Measurements from ENCODE around the gene C5orf47. TPM values are rescaled to one million over a fixed set of nuclear protein-coding genes. Genes with fewer than 3 reads are reported as not detected.
"Not testable (repeated sequence)": the region's sequence is repeated elsewhere in the genome, so short reads cannot be mapped to it uniquely, and the experiment has no call there.

Gene C5orf47
- total RNA-seq, 1 donor from 2014 or later: not detected

- no peaks in the 10 kb centered on the region for H3K4me1 ChIP-seq (ENCODE audit: control insufficient read depth in 3 of 3, insufficient read depth in 3 of 3, low read length in 3 of 3)
- peaks cover 0 to 2% (median 0%) of the 10 kb centered on the region in 3 donors for H3K9me3 ChIP-seq (ENCODE audit: control insufficient read depth in 3 of 3, low read length in 3 of 3)
- H3K9ac ChIP-seq (ENCODE audit: low read depth in 1 of 3, low read length in 3 of 3): no peak overlapping the region
- no peaks in the 10 kb centered on the region for H3K27me3 ChIP-seq (ENCODE audit: control insufficient read depth in 3 of 3, insufficient read depth in 3 of 3, low read length in 3 of 3)
- no peak overlapping the region for H3K27ac ChIP-seq (ENCODE audit: low read depth, low read length)
- no peaks in the 10 kb centered on the region for H3K36me3 ChIP-seq (ENCODE audit: control insufficient read depth in 3 of 3, insufficient read depth in 3 of 3, low read length in 3 of 3)
- H3K4me3 ChIP-seq (ENCODE audit: low read length in 3 of 3): no peak overlapping the region
These were observed 587 bp downstream of the C5orf47 start for GRCh38 chr5:173989432-173990082.

GRCh38 chr5:173997331-173997730 lies 8.4 kb downstream of the C5orf47 start:
- H3K9me3 ChIP-seq (ENCODE audit: control insufficient read depth in 3 of 3, low read length in 3 of 3): peaks cover 0 to 3% (median 0%) of the 10 kb centered on the region in 3 donors
- H3K4me3 ChIP-seq (ENCODE audit: low read length in 3 of 3): no peak overlapping the region
- peaks cover 0 to 3% (median 2%) of the 10 kb centered on the region in 3 donors for H3K27me3 ChIP-seq (ENCODE audit: control insufficient read depth in 3 of 3, insufficient read depth in 3 of 3, low read length in 3 of 3)
- no peaks in the 10 kb centered on the region for H3K36me3 ChIP-seq (ENCODE audit: control insufficient read depth in 3 of 3, insufficient read depth in 3 of 3, low read length in 3 of 3)
- no peak overlapping the region for H3K27ac ChIP-seq (ENCODE audit: low read depth, low read length)
- no peaks in the 10 kb centered on the region for H3K4me1 ChIP-seq (ENCODE audit: control insufficient read depth in 3 of 3, insufficient read depth in 3 of 3, low read length in 3 of 3)
- H3K9ac ChIP-seq (ENCODE audit: low read depth in 1 of 3, low read length in 3 of 3): no peak overlapping the region

GRCh38 chr5:173998531-173998930 lies 9.6 kb downstream of the C5orf47 start:
- Histone ChIP-seq H3K27me3 (ENCODE audit: control insufficient read depth in 3 of 3, insufficient read depth in 3 of 3, low read length in 3 of 3) (peaks cover 0 to 3% (median 2%) of the 10 kb centered on the region in 3 donors), H3K27ac (ENCODE audit: low read depth, low read length) (no peak overlapping the region), H3K4me1 (ENCODE audit: control insufficient read depth in 3 of 3, insufficient read depth in 3 of 3, low read length in 3 of 3) (no peaks in the 10 kb centered on the region), H3K36me3 (ENCODE audit: control insufficient read depth in 3 of 3, insufficient read depth in 3 of 3, low read length in 3 of 3) (no peaks in the 10 kb centered on the region), H3K9ac (ENCODE audit: low read depth in 1 of 3, low read length in 3 of 3) (no peak overlapping the region), H3K4me3 (ENCODE audit: low read length in 3 of 3) (no peak overlapping the region), H3K9me3 (ENCODE audit: control insufficient read depth in 3 of 3, low read length in 3 of 3) (peaks cover 0 to 3% (median 0%) of the 10 kb centered on the region in 3 donors)

GRCh38 chr5:174000076-174000475 lies 11.1 kb downstream of the C5orf47 start:
- Histone ChIP-seq H3K27ac (ENCODE audit: low read depth, low read length) (no peak overlapping the region), H3K9ac (ENCODE audit: low read depth in 1 of 3, low read length in 3 of 3) (no peak overlapping the region), H3K4me1 (ENCODE audit: control insufficient read depth in 3 of 3, insufficient read depth in 3 of 3, low read length in 3 of 3) (no peaks in the 10 kb centered on the region), H3K27me3 (ENCODE audit: control insufficient read depth in 3 of 3, insufficient read depth in 3 of 3, low read length in 3 of 3) (peaks cover 0 to 4% (median 3%) of the 10 kb centered on the region in 3 donors), H3K9me3 (ENCODE audit: control insufficient read depth in 3 of 3, low read length in 3 of 3) (no peaks in the 10 kb centered on the region), H3K4me3 (ENCODE audit: low read length in 3 of 3) (no peak overlapping the region), H3K36me3 (ENCODE audit: control insufficient read depth in 3 of 3, insufficient read depth in 3 of 3, low read length in 3 of 3) (no peaks in the 10 kb centered on the region)

DNA sequence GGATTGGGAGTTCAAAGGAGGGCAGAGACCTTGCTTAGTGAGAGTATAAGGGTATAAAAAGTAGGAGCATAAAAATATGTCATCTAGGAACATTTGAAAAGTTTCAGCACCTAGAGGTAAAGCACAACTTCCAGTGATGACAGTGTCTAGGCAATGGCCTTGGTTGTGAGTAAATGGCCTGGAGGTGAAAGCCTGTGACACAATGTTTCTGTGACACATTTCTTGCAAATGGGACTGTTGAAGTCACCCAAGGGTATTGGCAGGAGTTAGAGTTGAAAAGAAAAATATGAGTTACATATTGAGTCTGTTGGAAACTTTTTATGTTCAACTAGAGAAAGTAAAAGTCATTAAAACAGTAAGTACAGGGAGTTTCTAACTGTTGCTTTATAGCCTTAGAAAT lies 14.8 kb downstream of the C5orf47 start:
- H3K9ac ChIP-seq (ENCODE audit: low read depth in 1 of 3, low read length in 3 of 3): no peak overlapping the region
- no peak overlapping the region for H3K27ac ChIP-seq (ENCODE audit: low read depth, low read length)
- H3K36me3 ChIP-seq (ENCODE audit: control insufficient read depth in 3 of 3, insufficient read depth in 3 of 3, low read length in 3 of 3): no peaks in the 10 kb centered on the region
- no peaks in the 10 kb centered on the region for H3K9me3 ChIP-seq (ENCODE audit: control insufficient read depth in 3 of 3, low read length in 3 of 3)
- peaks cover 0 to 2% (median 0%) of the 10 kb centered on the region in 3 donors for H3K27me3 ChIP-seq (ENCODE audit: control insufficient read depth in 3 of 3, insufficient read depth in 3 of 3, low read length in 3 of 3)
- no peaks in the 10 kb centered on the region for H3K4me1 ChIP-seq (ENCODE audit: control insufficient read depth in 3 of 3, insufficient read depth in 3 of 3, low read length in 3 of 3)
- H3K4me3 ChIP-seq (ENCODE audit: low read length in 3 of 3): no peak overlapping the region

DNA sequence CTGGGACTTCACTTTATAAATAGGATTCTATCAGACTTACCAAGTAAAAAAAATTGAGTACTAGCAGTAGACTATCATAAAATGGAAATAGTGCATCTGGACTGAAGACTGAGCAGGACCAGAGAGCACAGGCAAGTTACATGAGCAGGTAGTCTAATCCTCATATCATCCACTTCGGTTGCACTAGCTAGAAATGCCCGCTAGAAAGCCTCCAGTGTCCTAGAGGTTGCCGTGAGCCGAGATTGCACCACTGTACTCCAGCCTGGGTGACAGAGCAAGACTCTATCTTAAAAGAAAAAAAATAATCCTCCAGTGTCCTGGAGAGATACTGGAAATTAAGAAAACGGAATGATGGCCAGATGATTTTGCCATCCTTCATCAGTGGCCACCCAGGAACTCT lies 20.0 kb downstream of the C5orf47 start:
- no peak overlapping the region for H3K27ac ChIP-seq (ENCODE audit: low read depth, low read length)
- no peak overlapping the region for H3K4me3 ChIP-seq (ENCODE audit: low read length in 3 of 3)
- H3K27me3 ChIP-seq (ENCODE audit: control insufficient read depth in 3 of 3, insufficient read depth in 3 of 3, low read length in 3 of 3): no peaks in the 10 kb centered on the region
- H3K4me1 ChIP-seq (ENCODE audit: control insufficient read depth in 3 of 3, insufficient read depth in 3 of 3, low read length in 3 of 3): no peaks in the 10 kb centered on the region
- no peak overlapping the region for H3K9ac ChIP-seq (ENCODE audit: low read depth in 1 of 3, low read length in 3 of 3)
- H3K9me3 ChIP-seq (ENCODE audit: control insufficient read depth in 3 of 3, low read length in 3 of 3): no peaks in the 10 kb centered on the region
- no peaks in the 10 kb centered on the region for H3K36me3 ChIP-seq (ENCODE audit: control insufficient read depth in 3 of 3, insufficient read depth in 3 of 3, low read length in 3 of 3)

GRCh38 chr5:174010365-174010764 lies 21.4 kb downstream of the C5orf47 start:
- H3K4me3 ChIP-seq (ENCODE audit: low read length in 3 of 3): no peak overlapping the region
- H3K27ac ChIP-seq (ENCODE audit: low read depth, low read length): no peak overlapping the region
- H3K9me3 ChIP-seq (ENCODE audit: control insufficient read depth in 3 of 3, low read length in 3 of 3): no peaks in the 10 kb centered on the region
- no peak overlapping the region for H3K9ac ChIP-seq (ENCODE audit: low read depth in 1 of 3, low read length in 3 of 3)
- no peaks in the 10 kb centered on the region for H3K27me3 ChIP-seq (ENCODE audit: control insufficient read depth in 3 of 3, insufficient read depth in 3 of 3, low read length in 3 of 3)
- H3K36me3 ChIP-seq (ENCODE audit: control insufficient read depth in 3 of 3, insufficient read depth in 3 of 3, low read length in 3 of 3): no peaks in the 10 kb centered on the region
- no peaks in the 10 kb centered on the region for H3K4me1 ChIP-seq (ENCODE audit: control insufficient read depth in 3 of 3, insufficient read depth in 3 of 3, low read length in 3 of 3)

DNA sequence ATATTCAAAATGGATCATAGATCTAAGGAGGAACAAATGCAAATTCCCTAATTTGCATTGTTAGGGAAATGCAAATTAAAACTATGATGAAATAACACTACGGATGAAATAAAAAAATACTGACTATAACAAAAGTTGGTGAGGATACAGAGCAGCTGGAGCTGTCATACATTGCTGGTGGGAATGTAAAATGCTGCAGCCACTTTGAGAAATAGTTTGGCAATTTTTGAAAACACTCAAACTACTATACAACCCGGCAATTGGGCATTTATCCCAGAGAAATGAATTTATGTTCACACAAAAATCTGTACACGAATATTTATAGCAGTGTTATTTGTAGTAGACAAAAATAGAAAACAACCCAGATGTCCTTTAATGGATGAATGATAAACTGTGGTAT lies 22.5 kb downstream of the C5orf47 start:
- Histone ChIP-seq H3K4me3 (ENCODE audit: low read length in 3 of 3) (no peak overlapping the region), H3K27ac (ENCODE audit: low read depth, low read length) (no peak overlapping the region), H3K4me1 (ENCODE audit: control insufficient read depth in 3 of 3, insufficient read depth in 3 of 3, low read length in 3 of 3) (no peaks in the 10 kb centered on the region), H3K9ac (ENCODE audit: low read depth in 1 of 3, low read length in 3 of 3) (no peak overlapping the region), H3K36me3 (ENCODE audit: control insufficient read depth in 3 of 3, insufficient read depth in 3 of 3, low read length in 3 of 3) (no peaks in the 10 kb centered on the region), H3K27me3 (ENCODE audit: control insufficient read depth in 3 of 3, insufficient read depth in 3 of 3, low read length in 3 of 3) (no peaks in the 10 kb centered on the region), H3K9me3 (ENCODE audit: control insufficient read depth in 3 of 3, low read length in 3 of 3) (no peaks in the 10 kb centered on the region)

GRCh38 chr5:174020069-174020927 lies 31.3 kb downstream of the C5orf47 start:
- not testable (repeated sequence) for H3K27ac ChIP-seq (ENCODE audit: low read depth, low read length); H3K4me1 ChIP-seq (ENCODE audit: control insufficient read depth in 3 of 3, insufficient read depth in 3 of 3, low read length in 3 of 3); H3K9ac ChIP-seq (ENCODE audit: low read depth in 1 of 3, low read length in 3 of 3); H3K9me3 ChIP-seq (ENCODE audit: control insufficient read depth in 3 of 3, low read length in 3 of 3); H3K27me3 ChIP-seq (ENCODE audit: control insufficient read depth in 3 of 3, insufficient read depth in 3 of 3, low read length in 3 of 3); H3K4me3 ChIP-seq (ENCODE audit: low read length in 3 of 3); H3K36me3 ChIP-seq (ENCODE audit: control insufficient read depth in 3 of 3, insufficient read depth in 3 of 3, low read length in 3 of 3)

DNA sequence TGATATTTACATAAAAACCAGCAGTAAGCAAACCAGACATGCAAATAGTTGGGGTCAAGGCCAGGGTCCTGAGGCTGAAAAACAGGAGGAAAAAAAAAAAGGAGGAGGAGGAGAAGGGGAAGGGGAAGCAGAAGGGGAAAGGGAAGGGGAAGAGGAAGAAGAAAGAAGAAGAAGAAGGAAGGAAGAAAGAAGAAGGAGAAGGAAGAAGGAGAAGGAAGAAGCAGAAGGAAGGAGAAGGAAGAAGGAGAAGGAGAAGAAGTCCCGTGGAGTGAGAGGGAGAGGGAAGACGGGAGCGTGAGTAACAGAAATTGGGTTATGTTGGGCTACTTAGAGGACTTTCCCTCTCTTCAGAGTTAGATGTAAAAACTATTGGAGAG lies 31.9 kb downstream of the C5orf47 start:
- no peak overlapping the region for H3K9ac ChIP-seq (ENCODE audit: low read depth in 1 of 3, low read length in 3 of 3)
- H3K27ac ChIP-seq (ENCODE audit: low read depth, low read length): no peak overlapping the region
- H3K27me3 ChIP-seq (ENCODE audit: control insufficient read depth in 3 of 3, insufficient read depth in 3 of 3, low read length in 3 of 3): peaks cover 0 to 7% (median 0%) of the 10 kb centered on the region in 3 donors
- H3K9me3 ChIP-seq (ENCODE audit: control insufficient read depth in 3 of 3, low read length in 3 of 3): no peaks in the 10 kb centered on the region
- H3K36me3 ChIP-seq (ENCODE audit: control insufficient read depth in 3 of 3, insufficient read depth in 3 of 3, low read length in 3 of 3): no peaks in the 10 kb centered on the region
- no peaks in the 10 kb centered on the region for H3K4me1 ChIP-seq (ENCODE audit: control insufficient read depth in 3 of 3, insufficient read depth in 3 of 3, low read length in 3 of 3)
- H3K4me3 ChIP-seq (ENCODE audit: low read length in 3 of 3): no peak overlapping the region
